Right cardiac atrium (tissue), 5 donors: Measurements from ENCODE around the gene MTPN. TPM values are rescaled to one million over a fixed set of nuclear protein-coding genes. Genes with fewer than 3 reads are reported as not detected.

Source experiments
- ATAC-seq, 2 donors: fragments of 200-7000 bp; cut with Tn5 transposase; one replicate each; pipeline versions ENCODE4 v1.8.0 to v1.9.1; 2020; ENCODE audit warnings: moderate library complexity in 2 of 2, mild to moderate bottlenecking in 1 of 2
- DNase-seq, 3 donors: peaks; one replicate each; pipeline ENCODE4 v3.0.0-alpha.2; 2020
- H3K27ac ChIP-seq: one replicate; pipeline ENCODE4 v1.5.1; 2013; ENCODE audit warnings: mild to moderate bottlenecking, low read length, control low read depth, moderate library complexity
- H3K27me3 ChIP-seq: one replicate; pipeline ENCODE4 v1.6.1; 2013; ENCODE audit not compliant: control insufficient read depth, insufficient read depth
- H3K4me1 ChIP-seq: one replicate; pipeline ENCODE4 v1.6.1; 2013; ENCODE audit warnings: low read length; ENCODE audit not compliant: control insufficient read depth, insufficient read depth
- H3K4me3 ChIP-seq: one replicate; pipeline ENCODE4 v1.5.1; 2013; ENCODE audit warnings: low read length, control low read depth
- H3K9me3 ChIP-seq: one replicate; pipeline ENCODE4 v1.6.1; 2013; ENCODE audit warnings: low read length; ENCODE audit not compliant: control insufficient read depth
- WGBS: extraction: QIAGEN DNeasy Blood & Tissue Kit; methylation state at CpG from one replicate; pipeline ENCODE4 v1.1.7; 2013; 5-methylcytosine and 5-hydroxymethylcytosine counted together
- intact Hi-C, 4 donors: fragments of 100-400 bp; cut with DNase I; formaldehyde crosslinking; loops; one replicate each; pipeline versions ENCODE4 v1.11.0 to v1.14.0; 2022 to 2023
- polyA plus RNA-seq: library from polyadenylated mRNA; stranded (reverse); fragments of 200-250 nt; gene quantifications from one replicate; pipeline ENCODE4 v1.2.3, GENCODE V29; 2013
- total RNA-seq, 4 donors: library from RNA; stranded (reverse); fragmentation: NEBNext Ultra II Directional; extraction: Animal tissue kit (Norgen Biotek cat#: 25700); gene quantifications; one replicate each; pipeline ENCODE4 v1.2.1, GENCODE V29; 2021
- donor health status: healthy with polysubstance abuse.
- donor health status: DM: no; HTN: yes; CAD: no.
- donor health status: DM: no; HTN: no; CAD: no.
- donor health status: DM: no; HTN: yes; CAD: no; lungs with severe emphysema.
- donor health status: DM: yes; HTN: yes; CAD: no.

The MTPN gene
- total and polyA plus RNA-seq, 5 donors: 64.6 to 128 (median 122) TPM

GRCh38 chr7:135905355-135905754 is 71.8 kb downstream of the MTPN start:
- 86% methylated on average over 4 of the region's 4 CpGs for WGBS
- ATAC-seq: no peak
- Histone ChIP-seq H3K4me1 (peaks cover 1% of the 10 kb centered on the region), H3K27ac (no peak overlapping the region), H3K9me3 (no peaks in the 10 kb centered on the region), H3K27me3 (no peaks in the 10 kb centered on the region), H3K4me3 (no peak overlapping the region)
- DNase-seq: no peak
- intact Hi-C loops: no loop called here

GRCh38 chr7:135904282-135904681 is 72.9 kb downstream of the MTPN start:
- intact Hi-C loops: no loop called here
- DNase-seq (no peak), ATAC-seq (no peak)
- no peak overlapping the region for H3K4me3 ChIP-seq
- 71% methylated on average over 3 of the region's 3 CpGs for WGBS
- H3K9me3 ChIP-seq: no peaks in the 10 kb centered on the region
- no peak overlapping the region for H3K27ac ChIP-seq
- no peaks in the 10 kb centered on the region for H3K4me1 ChIP-seq
- no peaks in the 10 kb centered on the region for H3K27me3 ChIP-seq

- WGBS: 85% methylated on average over 6 of the region's 6 CpGs
- Histone ChIP-seq H3K27me3 (no peaks in the 10 kb centered on the region), H3K4me1 (no peaks in the 10 kb centered on the region), H3K9me3 (no peaks in the 10 kb centered on the region), H3K27ac (no peak overlapping the region), H3K4me3 (no peak overlapping the region)
- intact Hi-C loops: no loop called here
- ATAC-seq: no peak
- DNase-seq: no peak
Observed at GRCh38 chr7:135901585-135902540, 75.3 kb downstream of the MTPN start.

GRCh38 chr7:135900065-135900546 is 77.1 kb downstream of the MTPN start:
- no peak for ATAC-seq
- no peaks in the 10 kb centered on the region for H3K9me3 ChIP-seq
- DNase-seq: no peak
- WGBS: 83% methylated on average over 5 of the region's 5 CpGs
- H3K27ac ChIP-seq: no peak overlapping the region
- H3K27me3 ChIP-seq: no peaks in the 10 kb centered on the region
- H3K4me3 ChIP-seq: no peak overlapping the region
- intact Hi-C loops: no loop called here
- no peaks in the 10 kb centered on the region for H3K4me1 ChIP-seq

- intact Hi-C loops: no loop called here
- DNase-seq (no peak), ATAC-seq (no peak)
- WGBS: 72% methylated on average over 6 of the region's 6 CpGs
- Histone ChIP-seq H3K27ac (no peak overlapping the region), H3K4me1 (no peaks in the 10 kb centered on the region), H3K4me3 (no peak overlapping the region), H3K9me3 (no peaks in the 10 kb centered on the region), H3K27me3 (no peaks in the 10 kb centered on the region)
Observed at GRCh38 chr7:135899458-135900064, 77.6 kb downstream of the MTPN start.

GRCh38 chr7:135898226-135898625 is 78.9 kb downstream of the MTPN start:
- WGBS: 64% methylated on average over 3 of the region's 3 CpGs
- Histone ChIP-seq H3K27me3 (no peaks in the 10 kb centered on the region), H3K27ac (no peak overlapping the region), H3K4me3 (no peak overlapping the region), H3K9me3 (no peaks in the 10 kb centered on the region), H3K4me1 (no peaks in the 10 kb centered on the region)
- ATAC-seq: no peak
- intact Hi-C loops: no loop called here
- DNase-seq: no peak

- DNase-seq: no peak
- intact Hi-C loops: no loop called here
- H3K9me3 ChIP-seq: no peaks in the 10 kb centered on the region
- 54% methylated on average over 3 of the region's 3 CpGs for WGBS
- no peak for ATAC-seq
- H3K27me3 ChIP-seq: no peaks in the 10 kb centered on the region
- no peak overlapping the region for H3K27ac ChIP-seq
- no peaks in the 10 kb centered on the region for H3K4me1 ChIP-seq
- H3K4me3 ChIP-seq: no peak overlapping the region
Observed at GRCh38 chr7:135894816-135895215, 82.3 kb downstream of the MTPN start.

- no peaks in the 10 kb centered on the region for H3K9me3 ChIP-seq
- no peak overlapping the region for H3K4me3 ChIP-seq
- no peaks in the 10 kb centered on the region for H3K4me1 ChIP-seq
- 92% methylated on average over 6 of the region's 6 CpGs for WGBS
- DNase-seq (no peak), ATAC-seq (no peak)
- no peak overlapping the region for H3K27ac ChIP-seq
- H3K27me3 ChIP-seq: no peaks in the 10 kb centered on the region
- intact Hi-C loops: no loop called here
Observed at GRCh38 chr7:135889823-135890222, 87.3 kb downstream of the MTPN start.

- Histone ChIP-seq H3K4me1 (peaks cover 3% of the 10 kb centered on the region), H3K9me3 (no peaks in the 10 kb centered on the region), H3K4me3 (no peak overlapping the region), H3K27me3 (no peaks in the 10 kb centered on the region), H3K27ac (no peak overlapping the region)
- WGBS: 91% methylated on average over 5 of the region's 5 CpGs
- DNase-seq (no peak), ATAC-seq (no peak)
- intact Hi-C loops: no loop called here
Observed at GRCh38 chr7:135888740-135889139, 88.4 kb downstream of the MTPN start.

GRCh38 chr7:135886345-135887132 is 90.6 kb downstream of the MTPN start:
- no peak for ATAC-seq
- H3K4me3 ChIP-seq: no peak overlapping the region
- intact Hi-C loops: no loop called here
- peaks cover 3% of the 10 kb centered on the region for H3K4me1 ChIP-seq
- 67% methylated on average over 5 of the region's 5 CpGs for WGBS
- no peak overlapping the region for H3K27ac ChIP-seq
- no peaks in the 10 kb centered on the region for H3K9me3 ChIP-seq
- no peak for DNase-seq
- no peaks in the 10 kb centered on the region for H3K27me3 ChIP-seq
